ENCODE data around the gene LDLRAP1.

DNA sequence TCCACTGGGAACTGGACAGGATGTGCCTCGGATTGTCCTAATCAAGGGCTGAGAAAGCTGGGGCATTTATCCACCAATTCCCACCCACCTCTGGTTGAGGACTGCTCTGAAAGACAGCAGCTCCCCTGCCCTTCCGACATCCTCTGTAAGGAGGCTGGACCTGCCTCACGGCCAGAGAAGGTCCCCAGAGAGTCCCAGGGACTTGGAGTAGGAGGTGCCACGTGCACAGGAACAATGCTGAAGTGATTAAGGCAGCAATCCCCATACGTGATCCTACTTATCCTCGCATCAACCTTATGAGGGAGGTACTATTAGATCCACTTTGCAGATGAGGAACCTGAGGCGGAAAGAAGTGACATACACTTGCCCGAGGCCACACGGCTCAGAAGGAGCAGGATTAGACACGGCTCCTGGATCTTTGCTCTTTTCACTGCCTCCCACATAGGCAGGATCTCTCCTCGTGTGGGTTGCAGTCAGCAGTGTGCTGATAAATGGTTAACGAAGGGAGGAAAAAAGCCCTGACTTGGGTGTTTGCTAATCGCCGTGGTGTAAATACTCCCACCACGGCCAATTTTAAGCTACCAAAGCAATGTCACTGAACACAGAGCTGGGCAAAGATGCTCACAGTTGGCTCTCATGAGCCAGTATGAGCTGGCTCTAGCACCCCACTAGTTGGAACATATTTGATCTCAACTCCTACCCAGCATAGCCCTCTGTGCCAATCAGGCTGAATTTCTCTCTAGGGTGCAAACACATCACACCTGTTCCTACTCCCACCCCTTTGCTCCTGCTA, 18.6 kb upstream of the LDLRAP1 start:
- TF ChIP-seq, protein P1, sequence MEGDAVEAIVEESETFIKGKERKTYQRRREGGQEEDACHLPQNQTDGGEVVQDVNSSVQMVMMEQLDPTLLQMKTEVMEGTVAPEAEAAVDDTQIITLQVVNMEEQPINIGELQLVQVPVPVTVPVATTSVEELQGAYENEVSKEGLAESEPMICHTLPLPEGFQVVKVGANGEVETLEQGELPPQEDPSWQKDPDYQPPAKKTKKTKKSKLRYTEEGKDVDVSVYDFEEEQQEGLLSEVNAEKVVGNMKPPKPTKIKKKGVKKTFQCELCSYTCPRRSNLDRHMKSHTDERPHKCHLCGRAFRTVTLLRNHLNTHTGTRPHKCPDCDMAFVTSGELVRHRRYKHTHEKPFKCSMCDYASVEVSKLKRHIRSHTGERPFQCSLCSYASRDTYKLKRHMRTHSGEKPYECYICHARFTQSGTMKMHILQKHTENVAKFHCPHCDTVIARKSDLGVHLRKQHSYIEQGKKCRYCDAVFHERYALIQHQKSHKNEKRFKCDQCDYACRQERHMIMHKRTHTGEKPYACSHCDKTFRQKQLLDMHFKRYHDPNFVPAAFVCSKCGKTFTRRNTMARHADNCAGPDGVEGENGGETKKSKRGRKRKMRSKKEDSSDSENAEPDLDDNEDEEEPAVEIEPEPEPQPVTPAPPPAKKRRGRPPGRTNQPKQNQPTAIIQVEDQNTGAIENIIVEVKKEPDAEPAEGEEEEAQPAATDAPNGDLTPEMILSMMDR (IDR thresholded peaks at IDR 0.05) = no peak
- no peak for TF ChIP-seq ZFX (IDR thresholded peaks at IDR 0.05; ENCODE audit: borderline replicate concordance)
